ENCODE results near the gene ERBB4. TPM values are rescaled to one million over a fixed set of nuclear protein-coding genes. Genes with fewer than 3 reads are reported as not detected.

Gene ERBB4
- total RNA-seq, 1 donor from 2014 or later = 1.2 TPM

DNA sequence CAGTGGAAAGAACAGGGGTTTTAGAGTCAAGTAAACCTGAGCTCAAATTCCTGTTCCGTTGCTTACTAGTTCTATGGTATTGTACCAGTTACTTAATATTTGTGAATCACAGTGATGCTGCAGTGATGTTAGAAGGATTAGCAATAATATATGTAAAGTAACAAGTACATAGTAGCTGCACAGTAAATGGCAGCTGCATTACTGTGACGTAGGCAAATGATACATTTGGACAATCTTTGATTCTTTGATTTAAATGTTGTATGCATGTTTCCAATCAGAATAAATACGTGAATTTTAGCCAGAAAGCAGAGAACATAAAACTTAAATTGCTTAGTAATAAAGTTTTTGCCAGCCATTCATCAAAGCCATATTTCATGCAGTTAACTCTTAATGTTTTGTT, 243.0 kb downstream of the ERBB4 start:
- Histone ChIP-seq H2AFZ (ENCODE audit: low read depth, low read length) (no peak overlapping the region), H3K9ac (ENCODE audit: low read length) (no peak overlapping the region), H3K36me3 (ENCODE audit: insufficient read depth, low read length) (no peaks in the 10 kb centered on the region), H3K27me3 (ENCODE audit: insufficient read depth, low read length) (no peaks in the 10 kb centered on the region), H3K79me2 (ENCODE audit: insufficient read depth, low read length) (no peaks in the 10 kb centered on the region), H4K20me1 (ENCODE audit: insufficient read depth, low read length) (no peaks in the 10 kb centered on the region), H3K9me3 (ENCODE audit: insufficient read depth, low read depth, low read length) (no peaks in the 10 kb centered on the region), H3K4me2 (ENCODE audit: low read length) (no peak overlapping the region), H3K27ac (ENCODE audit: low read depth, low read length) (no peak overlapping the region), H3K4me3 (ENCODE audit: insufficient read depth, low read depth, low read length) (no peak overlapping the region), H3K4me1 (ENCODE audit: insufficient read depth, low read length) (no peaks in the 10 kb centered on the region)
- H3K4me1 Mint-ChIP-seq (ENCODE audit: low read depth, unreplicated experiment) = no peaks in the 10 kb centered on the region
- no peak for DNase-seq (ENCODE audit: low read depth)
- H3K9me3 Mint-ChIP-seq (ENCODE audit: unreplicated experiment) = peaks cover 2% of the 10 kb centered on the region
- H3K27me3 Mint-ChIP-seq (ENCODE audit: low read depth, unreplicated experiment) = no peaks in the 10 kb centered on the region
- no peak overlapping the region for H3K4me3 Mint-ChIP-seq (ENCODE audit: unreplicated experiment)
- FAIRE-seq = no peak
- H3K27ac Mint-ChIP-seq (ENCODE audit: unreplicated experiment) = no peak overlapping the region
- no peaks in the 10 kb centered on the region for H3K36me3 Mint-ChIP-seq (ENCODE audit: low read depth, unreplicated experiment)
- TF ChIP-seq EZH2 (IDR thresholded peaks at IDR 0.05; ENCODE audit: insufficient read depth, low read length) = no peak
- TF ChIP-seq, protein P1, sequence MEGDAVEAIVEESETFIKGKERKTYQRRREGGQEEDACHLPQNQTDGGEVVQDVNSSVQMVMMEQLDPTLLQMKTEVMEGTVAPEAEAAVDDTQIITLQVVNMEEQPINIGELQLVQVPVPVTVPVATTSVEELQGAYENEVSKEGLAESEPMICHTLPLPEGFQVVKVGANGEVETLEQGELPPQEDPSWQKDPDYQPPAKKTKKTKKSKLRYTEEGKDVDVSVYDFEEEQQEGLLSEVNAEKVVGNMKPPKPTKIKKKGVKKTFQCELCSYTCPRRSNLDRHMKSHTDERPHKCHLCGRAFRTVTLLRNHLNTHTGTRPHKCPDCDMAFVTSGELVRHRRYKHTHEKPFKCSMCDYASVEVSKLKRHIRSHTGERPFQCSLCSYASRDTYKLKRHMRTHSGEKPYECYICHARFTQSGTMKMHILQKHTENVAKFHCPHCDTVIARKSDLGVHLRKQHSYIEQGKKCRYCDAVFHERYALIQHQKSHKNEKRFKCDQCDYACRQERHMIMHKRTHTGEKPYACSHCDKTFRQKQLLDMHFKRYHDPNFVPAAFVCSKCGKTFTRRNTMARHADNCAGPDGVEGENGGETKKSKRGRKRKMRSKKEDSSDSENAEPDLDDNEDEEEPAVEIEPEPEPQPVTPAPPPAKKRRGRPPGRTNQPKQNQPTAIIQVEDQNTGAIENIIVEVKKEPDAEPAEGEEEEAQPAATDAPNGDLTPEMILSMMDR (IDR thresholded peaks at IDR 0.05; ENCODE audit: insufficient read depth, low read depth, low read length) = no peak

DNA sequence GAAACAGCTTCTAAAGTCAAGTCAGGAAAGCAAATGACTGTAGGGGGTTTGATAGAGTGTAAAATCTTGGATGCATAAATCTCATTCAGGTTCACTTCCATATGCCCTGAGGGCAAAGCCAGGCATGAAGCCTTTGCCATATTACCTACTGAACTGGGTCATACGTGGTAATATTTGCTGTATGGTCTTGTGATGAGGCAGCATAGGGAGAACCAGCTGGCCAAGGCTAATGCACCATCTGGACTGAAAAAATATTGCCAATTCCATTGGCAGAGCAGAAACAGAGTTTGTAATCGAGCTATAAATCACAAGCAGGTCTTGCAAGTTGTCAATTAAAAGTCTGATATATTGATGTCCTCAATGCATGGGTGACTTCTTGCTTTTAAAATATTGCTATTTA, 243.8 kb downstream of the ERBB4 start:
- H3K27ac ChIP-seq (ENCODE audit: low read depth, low read length) = no peak overlapping the region
- Mint-ChIP-seq H3K27ac (ENCODE audit: unreplicated experiment) (no peak overlapping the region), H3K4me3 (ENCODE audit: unreplicated experiment) (no peak overlapping the region), H3K9me3 (ENCODE audit: unreplicated experiment) (peaks cover 2% of the 10 kb centered on the region), H3K4me1 (ENCODE audit: low read depth, unreplicated experiment) (no peaks in the 10 kb centered on the region), H3K36me3 (ENCODE audit: low read depth, unreplicated experiment) (no peaks in the 10 kb centered on the region), H3K27me3 (ENCODE audit: low read depth, unreplicated experiment) (no peaks in the 10 kb centered on the region)
- H3K9me3 ChIP-seq (ENCODE audit: insufficient read depth, low read depth, low read length) = no peaks in the 10 kb centered on the region
- no peaks in the 10 kb centered on the region for H3K27me3 ChIP-seq (ENCODE audit: insufficient read depth, low read length)
- TF ChIP-seq, protein P1 (IDR thresholded peaks at IDR 0.05; ENCODE audit: insufficient read depth, low read depth, low read length) = no peak
- no peak for TF ChIP-seq EZH2 (IDR thresholded peaks at IDR 0.05; ENCODE audit: insufficient read depth, low read length)
- no peak overlapping the region for H3K4me2 ChIP-seq (ENCODE audit: low read length)
- H3K4me3 ChIP-seq (ENCODE audit: insufficient read depth, low read depth, low read length) = no peak overlapping the region
- no peak for DNase-seq (ENCODE audit: low read depth)
- no peak overlapping the region for H3K9ac ChIP-seq (ENCODE audit: low read length)
- H3K36me3 ChIP-seq (ENCODE audit: insufficient read depth, low read length) = no peaks in the 10 kb centered on the region
- no peaks in the 10 kb centered on the region for H3K4me1 ChIP-seq (ENCODE audit: insufficient read depth, low read length)
- no peak for FAIRE-seq
- no peak overlapping the region for H2AFZ ChIP-seq (ENCODE audit: low read depth, low read length)
- H4K20me1 ChIP-seq (ENCODE audit: insufficient read depth, low read length) = no peaks in the 10 kb centered on the region
- H3K79me2 ChIP-seq (ENCODE audit: insufficient read depth, low read length) = no peaks in the 10 kb centered on the region

DNA sequence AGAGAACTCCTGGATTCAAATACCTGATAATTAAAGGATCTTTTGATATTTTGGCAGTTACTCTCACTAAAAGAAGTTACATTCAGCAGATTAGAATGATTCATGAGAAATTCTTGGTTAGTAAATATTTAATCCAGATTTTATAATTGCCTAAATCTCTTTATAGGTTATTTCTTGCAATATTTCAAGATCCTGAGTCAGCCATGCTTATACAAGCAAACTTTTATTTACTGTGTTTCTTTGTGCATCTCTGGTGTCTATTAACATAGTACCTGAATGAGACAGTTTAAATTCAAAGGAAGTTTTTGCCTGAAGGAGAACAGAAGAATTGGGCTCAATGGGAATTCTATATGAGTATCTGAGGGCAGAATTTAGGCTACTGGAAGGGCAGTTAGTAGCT, 249.3 kb downstream of the ERBB4 start:
- Histone ChIP-seq H3K4me3 (ENCODE audit: insufficient read depth, low read depth, low read length) (no peak overlapping the region), H3K27me3 (ENCODE audit: insufficient read depth, low read length) (no peaks in the 10 kb centered on the region), H3K4me1 (ENCODE audit: insufficient read depth, low read length) (no peaks in the 10 kb centered on the region), H3K4me2 (ENCODE audit: low read length) (no peak overlapping the region), H4K20me1 (ENCODE audit: insufficient read depth, low read length) (no peaks in the 10 kb centered on the region), H2AFZ (ENCODE audit: low read depth, low read length) (no peak overlapping the region), H3K27ac (ENCODE audit: low read depth, low read length) (no peak overlapping the region), H3K36me3 (ENCODE audit: insufficient read depth, low read length) (no peaks in the 10 kb centered on the region), H3K9ac (ENCODE audit: low read length) (no peak overlapping the region), H3K9me3 (ENCODE audit: insufficient read depth, low read depth, low read length) (no peaks in the 10 kb centered on the region), H3K79me2 (ENCODE audit: insufficient read depth, low read length) (no peaks in the 10 kb centered on the region)
- no peaks in the 10 kb centered on the region for H3K27me3 Mint-ChIP-seq (ENCODE audit: low read depth, unreplicated experiment)
- H3K27ac Mint-ChIP-seq (ENCODE audit: unreplicated experiment) = no peak overlapping the region
- no peaks in the 10 kb centered on the region for H3K36me3 Mint-ChIP-seq (ENCODE audit: low read depth, unreplicated experiment)
- H3K4me1 Mint-ChIP-seq (ENCODE audit: low read depth, unreplicated experiment) = no peaks in the 10 kb centered on the region
- FAIRE-seq (no peak), DNase-seq (ENCODE audit: low read depth) (no peak)
- no peak overlapping the region for H3K4me3 Mint-ChIP-seq (ENCODE audit: unreplicated experiment)
- no peaks in the 10 kb centered on the region for H3K9me3 Mint-ChIP-seq (ENCODE audit: unreplicated experiment)
- TF ChIP-seq EZH2 (IDR thresholded peaks at IDR 0.05; ENCODE audit: insufficient read depth, low read length) = no peak
- TF ChIP-seq, protein P1 (IDR thresholded peaks at IDR 0.05; ENCODE audit: insufficient read depth, low read depth, low read length) = no peak

Data from astrocyte (in vitro differentiated cells and primary cell).